B cell (primary cell): ENCODE measurements around the gene QTRT2. TPM values are rescaled to one million over a fixed set of nuclear protein-coding genes. Genes with fewer than 3 reads are reported as not detected.

Source experiments
- ATAC-seq: fragments of 200-7000 bp; cut with Tn5 transposase; one replicate; pipeline ENCODE4 v1.10.0; 2021; ENCODE audit warnings: low read depth, mild to moderate bottlenecking, moderate number of reproducible peaks, moderate library complexity
- CTCF ChIA-PET: fragments of 350-600 bp; sonication (Branson Sonifier 250); formaldehyde crosslinking; loops from one replicate; lab custom pipeline; 2021; ENCODE audit warnings: antibody characterized with exemption, inconsistent platforms; lab: Charles Lee
- POLR2A ChIA-PET: fragments of 350-600 bp; sonication (Branson Sonifier 250); formaldehyde crosslinking; loops from one replicate; lab custom pipeline; 2021; ENCODE audit warnings: antibody characterized with exemption; lab: Charles Lee
- DNase-seq: peaks from one replicate; pipeline ENCODE4 v3.0.0; 2013
- H2AFZ ChIP-seq: 2 replicates; pipeline ENCODE4 v1.6.1; 2012; ENCODE audit warnings: mild to moderate bottlenecking, low read depth, low read length; ENCODE audit not compliant: insufficient read depth, poor library complexity, severe bottlenecking
- H3K27ac ChIP-seq, 2 donors: 1 replicate in 1 of 2; 2 replicates in 1 of 2; pipeline ENCODE4 v1.5.1; 2012 to 2013; ENCODE audit warnings: low read length in 2 of 2, mild to moderate bottlenecking in 2 of 2, moderate library complexity in 1 of 2
- H3K27me3 ChIP-seq, 4 experiments: fragments of 200-600 bp in 1 of 4; sonication (generic) in 1 of 4; replicated peaks in 1 of 4; 1 replicate in 2 of 4; 2 replicates in 2 of 4; pipeline versions ENCODE4 v1.6.1 to v1.7.0; 2013 to 2016; ENCODE audit warnings: low read length in 3 of 4, mild to moderate bottlenecking in 2 of 4, mixed read lengths in 1 of 4, moderate library complexity in 1 of 4; ENCODE audit not compliant: insufficient read depth in 4 of 4, control insufficient read depth in 3 of 4; ENCODE audit errors: control extremely low read depth in 1 of 4
- H3K36me3 ChIP-seq, 2 experiments: replicated peaks in 1 of 2; 1 replicate in 1 of 2; 2 replicates in 1 of 2; pipeline versions ENCODE4 v1.6.1 to v1.7.1; 2013; ENCODE audit warnings: low read length in 1 of 2; ENCODE audit not compliant: insufficient read depth in 2 of 2, control insufficient read depth in 1 of 2; ENCODE audit errors: control extremely low read depth in 1 of 2, extremely low read depth in 1 of 2
- H3K4me1 ChIP-seq, 2 donors: fragments of 200-600 bp in 1 of 2; sonication (generic) in 1 of 2; 1 replicate in 1 of 2; 2 replicates in 1 of 2; pipeline versions ENCODE4 v1.5.1 to v1.6.1; 2013 to 2017; ENCODE audit warnings: low read length in 2 of 2; ENCODE audit not compliant: control insufficient read depth in 2 of 2, insufficient read depth in 2 of 2
- H3K4me2 ChIP-seq: replicated peaks from 2 replicates; pipeline ENCODE3; 2012; ENCODE audit warnings: mild to moderate bottlenecking, low read depth, low read length; ENCODE audit not compliant: poor library complexity, severe bottlenecking
- H3K4me3 ChIP-seq, 5 experiments: fragments of 200-600 bp in 1 of 5; sonication (generic) in 1 of 5; 1 replicate in 3 of 5; 2 replicates in 2 of 5; pipeline versions ENCODE4 v1.5.1 to v1.7.0; 2011 to 2016; ENCODE audit warnings: low read length in 4 of 5, mild to moderate bottlenecking in 4 of 5, low read depth in 2 of 5, control low read depth in 1 of 5, moderate library complexity in 1 of 5; ENCODE audit not compliant: insufficient read depth in 1 of 5; ENCODE audit errors: control extremely low read depth in 1 of 5, extremely low read depth in 1 of 5
- H3K79me2 ChIP-seq: fragments of 200-600 bp; sonication (generic); one replicate; pipeline ENCODE4 v1.6.0; 2016; ENCODE audit warnings: low read length; ENCODE audit not compliant: control insufficient read depth, insufficient read depth
- H3K9ac ChIP-seq: fragments of 200-600 bp; sonication (generic); 2 replicates; pipeline ENCODE4 v1.6.1; 2017; ENCODE audit warnings: mild to moderate bottlenecking, low read length, moderate library complexity
- H3K9me3 ChIP-seq, 3 donors: one replicate each; pipeline versions ENCODE4 v1.6.1 to v1.7.1; 2013; ENCODE audit warnings: low read length in 2 of 3; ENCODE audit not compliant: control insufficient read depth in 2 of 3, insufficient read depth in 1 of 3; ENCODE audit errors: control extremely low read depth in 1 of 3
- H4K20me1 ChIP-seq: 2 replicates; pipeline ENCODE4 v1.6.0; 2012; ENCODE audit warnings: mild to moderate bottlenecking, low read length; ENCODE audit not compliant: insufficient read depth, control insufficient read depth, poor library complexity, severe bottlenecking
- H3K27ac Mint-ChIP-seq: one replicate; pipeline ENCODE4 v1.8.0; 2021; ENCODE audit warnings: mixed read lengths
- H3K27me3 Mint-ChIP-seq: one replicate; pipeline ENCODE4 v1.8.0; 2021; ENCODE audit warnings: mixed read lengths
- H3K4me1 Mint-ChIP-seq: one replicate; pipeline ENCODE4 v1.8.0; 2021; ENCODE audit warnings: mixed read lengths
- H3K4me3 Mint-ChIP-seq: one replicate; pipeline ENCODE4 v1.8.0; 2021; ENCODE audit warnings: mixed read lengths
- H3K9me3 Mint-ChIP-seq: one replicate; pipeline ENCODE4 v1.8.0; 2022; ENCODE audit warnings: mixed read lengths; ENCODE audit not compliant: insufficient read depth
- CTCF ChIP-seq: fragments of 200-600 bp; IDR thresholded peaks from one replicate; pipeline ENCODE4 v1.8.0; 2022; ENCODE audit warnings: antibody characterized with exemption, mild to moderate bottlenecking
- EZH2 ChIP-seq: IDR thresholded peaks from 2 replicates; pipeline ENCODE4 v1.6.1; 2012; ENCODE audit warnings: borderline replicate concordance, low read depth, mild to moderate bottlenecking, moderate library complexity, low read length; ENCODE audit not compliant: insufficient read depth, poor library complexity, severe bottlenecking
- WGBS: methylation state at CpG from one replicate; pipeline ENCODE4 v1.1.5; 2013; ENCODE audit warnings: missing lambda C conversion rate; ENCODE audit not compliant: insufficient coverage; 5-methylcytosine and 5-hydroxymethylcytosine counted together
- intact Hi-C: fragments of 100-400 bp; cut with micrococcal nuclease; formaldehyde crosslinking; loops from one replicate; pipeline ENCODE4 v1.10.0; 2022
- polyA plus RNA-seq: library from polyadenylated mRNA; depleted of rRNA; stranded (reverse); fragments of >200 nt; gene quantifications from 2 replicates; pipeline ENCODE4 v1.2.3, GENCODE V29; 2012
- total RNA-seq, 2 donors: library from RNA; stranded (reverse); fragments of 120-200 nt in 1 of 2; gene quantifications; 1 replicate in 1 of 2; 2 replicates in 1 of 2; pipeline versions ENCODE4 v1.2.3 to v1.2.4, GENCODE V29; 2013 to 2022

QTRT2 gene
- total and polyA plus RNA-seq, 2 donors (not counting 1 experiment from before 2014, with no cell fraction given): 15.8 to 59.5 TPM

GRCh38 chr3:114067804-114068203 lies 11.3 kb downstream of the QTRT2 start:
- intact Hi-C loops: no loop called here

GRCh38 chr3:114068336-114068735 lies 11.8 kb downstream of the QTRT2 start:
- TF ChIP-seq CTCF: no peak
- TF ChIP-seq EZH2: no peak
- H3K4me1 ChIP-seq: no peaks in the 10 kb centered on the region
- H4K20me1 ChIP-seq: peaks cover 43% of the 10 kb centered on the region
- peaks cover 63% of the 10 kb centered on the region for H3K79me2 ChIP-seq
- ChIA-PET POLR2A (no interaction called here), CTCF (no interaction called here)
- intact Hi-C loops: no loop called here
- H3K9me3 ChIP-seq: no peaks in the 10 kb centered on the region
- Mint-ChIP-seq H3K4me1 (peaks cover 3% of the 10 kb centered on the region), H3K9me3 (no peaks in the 10 kb centered on the region), H3K27me3 (no peaks in the 10 kb centered on the region), H3K27ac (no peak overlapping the region), H3K4me3 (no peak overlapping the region)
- WGBS: no CpG with 5 or more reads among the region's 4 CpGs
- no peak overlapping the region for H2AFZ ChIP-seq
- no peaks in the 10 kb centered on the region for H3K27me3 ChIP-seq
- H3K36me3 ChIP-seq: peaks cover 4 to 80% of the 10 kb centered on the region in 2 experiments
- DNase-seq: no peak
- H3K4me3 ChIP-seq: no peak overlapping the region
- no peak overlapping the region for H3K27ac ChIP-seq
- no peak for ATAC-seq
- no peak overlapping the region for H3K4me2 ChIP-seq
- no peak overlapping the region for H3K9ac ChIP-seq

More at GRCh38 chr3:114067804-114068203, 11.3 kb downstream of the QTRT2 start:
- peaks cover 66% of the 10 kb centered on the region for H3K79me2 ChIP-seq
- H3K4me3 ChIP-seq: no peak overlapping the region
- CTCF ChIA-PET: interaction anchor here (1.0 kb wide), 1 partner anchor 225 kb away, joined by 3 read pairs; no protein-coding TSS in a partner anchor
- peaks cover 4 to 76% of the 10 kb centered on the region in 2 experiments for H3K36me3 ChIP-seq
- WGBS: 94% methylated on average over 2 of the region's 4 CpGs
- no peak overlapping the region for H3K9ac ChIP-seq
- Mint-ChIP-seq H3K4me1 (peaks cover 5% of the 10 kb centered on the region), H3K27me3 (no peaks in the 10 kb centered on the region), H3K27ac (no peak overlapping the region), H3K9me3 (no peaks in the 10 kb centered on the region), H3K4me3 (no peak overlapping the region)
- H3K9me3 ChIP-seq: no peaks in the 10 kb centered on the region
- DNase-seq (no peak), ATAC-seq (no peak)
- no peaks in the 10 kb centered on the region for H3K27me3 ChIP-seq
- TF ChIP-seq CTCF (no peak), EZH2 (no peak)
- no peak overlapping the region for H2AFZ ChIP-seq
- H3K27ac ChIP-seq: no peak overlapping the region
- H4K20me1 ChIP-seq: peaks cover 43% of the 10 kb centered on the region
- POLR2A ChIA-PET: no interaction called here
- H3K4me2 ChIP-seq: no peak overlapping the region
- H3K4me1 ChIP-seq: no peaks in the 10 kb centered on the region
